ENCODE results near the gene STK39. TPM values are rescaled to one million over a fixed set of nuclear protein-coding genes. Genes with fewer than 3 reads are reported as not detected.

STK39 gene
- total and polyA plus RNA-seq, 2 of the 4 experiments (the other 2 are of a cell fraction) = 11.8 to 16.4 TPM

DNA sequence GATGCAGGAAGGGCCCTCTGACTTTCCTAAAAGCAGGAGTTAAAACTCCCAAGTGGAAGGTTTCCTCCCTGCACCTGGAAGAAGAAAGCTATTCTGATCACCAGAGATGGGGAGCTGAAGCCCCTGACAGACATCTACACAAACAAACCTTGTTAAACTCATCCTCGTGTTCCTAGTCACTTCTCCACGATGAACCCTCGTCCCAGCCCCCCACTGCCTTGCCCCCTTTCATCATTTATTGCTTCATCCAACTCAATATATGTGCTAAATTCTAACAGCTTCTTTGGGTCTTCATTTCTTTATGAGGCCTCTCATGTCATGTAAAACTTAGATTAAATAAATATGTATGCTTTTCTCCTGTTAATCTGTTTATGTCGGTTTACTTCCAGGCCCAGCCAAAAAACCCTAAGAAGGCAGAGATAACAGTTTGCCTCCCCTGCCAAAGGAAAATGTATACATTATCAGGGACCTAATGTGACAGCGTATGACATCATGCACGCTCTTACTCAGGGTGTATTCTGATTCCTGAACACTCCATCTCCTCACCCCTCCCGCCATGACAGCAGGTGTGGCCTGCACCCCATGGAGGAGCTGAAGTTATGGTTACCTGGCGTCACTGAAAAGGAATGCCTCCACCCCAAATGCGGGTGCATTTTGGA lies 287.2 kb downstream of the STK39 start:
- H3K56ac ChIP-seq (ENCODE audit: extremely low read depth, insufficient read depth, low read length) = no peak overlapping the region
- H3K36me3 ChIP-seq (ENCODE audit: control insufficient read depth, insufficient read depth, low read length) = peaks cover 9% of the 10 kb centered on the region
- no peak overlapping the region for H3K4me2 ChIP-seq (ENCODE audit: low read depth, low read length)
- no peak overlapping the region for H2AK9ac ChIP-seq (replicated peaks; ENCODE audit: low read depth, low read length, poor library complexity)
- H2BK5ac ChIP-seq (ENCODE audit: low read depth, low read length, poor library complexity, severe bottlenecking) = no peak overlapping the region
- no peak overlapping the region for H4K5ac ChIP-seq (ENCODE audit: low read depth, low read length)
- TF ChIP-seq, protein P1, sequence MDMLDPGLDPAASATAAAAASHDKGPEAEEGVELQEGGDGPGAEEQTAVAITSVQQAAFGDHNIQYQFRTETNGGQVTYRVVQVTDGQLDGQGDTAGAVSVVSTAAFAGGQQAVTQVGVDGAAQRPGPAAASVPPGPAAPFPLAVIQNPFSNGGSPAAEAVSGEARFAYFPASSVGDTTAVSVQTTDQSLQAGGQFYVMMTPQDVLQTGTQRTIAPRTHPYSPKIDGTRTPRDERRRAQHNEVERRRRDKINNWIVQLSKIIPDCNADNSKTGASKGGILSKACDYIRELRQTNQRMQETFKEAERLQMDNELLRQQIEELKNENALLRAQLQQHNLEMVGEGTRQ (IDR thresholded peaks at IDR 0.05; ENCODE audit: low read depth, low read length) = no peak
- TF ChIP-seq CEBPB (IDR thresholded peaks at IDR 0.05; ENCODE audit: low read depth, low read length) (no peak), SMC3 (IDR thresholded peaks at IDR 0.05; ENCODE audit: low read depth, low read length) (no peak)
- peaks cover 3% of the 10 kb centered on the region; the same call in 1 of the 2 replicates for H3K9me1 ChIP-seq (ENCODE audit: insufficient read depth, low read length)
- H3K14ac ChIP-seq (replicated peaks; ENCODE audit: low read depth, low read length) = no peak overlapping the region
- H3K4ac ChIP-seq (ENCODE audit: low read depth, low read length) = no peak overlapping the region
- H3K79me1 ChIP-seq (ENCODE audit: low read depth in 1 of 2, low read length in 2 of 2) = no peaks in the 10 kb centered on the region
- ChIA-PET CTCF (interaction anchor here (0.5 to 0.6 kb wide), 2 partner anchors 10 to 147 kb away, joined by 3 read pairs; no protein-coding TSS in a partner anchor), POLR2A (ENCODE audit: unreplicated experiment) (no interaction called here)
- H2AK5ac ChIP-seq (ENCODE audit: low read depth, low read length) = no peak overlapping the region
- intact Hi-C loops (cut with micrococcal nuclease) (loop anchor here (10.0 kb wide), 2 partner anchors 665 to 1425 kb away; partner anchors contain the start of gene B3GALT1), in situ Hi-C loops (cut with MboI; ENCODE audit: low sequenced_read_pairs) (loop anchor here (5.0 kb wide), 1 partner anchor 157 kb away; no protein-coding TSS in a partner anchor), dilution Hi-C loops (cut with HindIII; ENCODE audit: low sequenced_read_pairs, unreplicated experiment) (no loop called here)
- H2BK15ac ChIP-seq (ENCODE audit: low read depth, low read length) = no peak overlapping the region
- H4K91ac ChIP-seq (ENCODE audit: insufficient read depth, low read depth, low read length) = no peak overlapping the region
- BruUV-seq (replicated peaks) = no TSS peak
- H3K27me3 ChIP-seq (ENCODE audit: control insufficient read depth, insufficient read depth, low read length) = no peaks in the 10 kb centered on the region
- H2BK120ac ChIP-seq (ENCODE audit: low read depth, low read length) = no peak overlapping the region
- H3K4me1 ChIP-seq (ENCODE audit: control insufficient read depth, insufficient read depth, low read length) = peaks cover 2% of the 10 kb centered on the region; the same call in 1 of the 2 replicates
- DNase-seq = no peak
- H4K8ac ChIP-seq (ENCODE audit: low read depth in 2 of 2, low read length in 2 of 2) = no peak overlapping the region
- no peaks in the 10 kb centered on the region for H3K9me3 ChIP-seq (ENCODE audit: control insufficient read depth, insufficient read depth, low read length)
- no CpG with 5 or more reads among the region's 9 CpGs for WGBS, 2 experiments (ENCODE audit: extremely low coverage in 2 of 2, insufficient read length in 1 of 2)
- no peak overlapping the region for H3K23ac ChIP-seq (ENCODE audit: low read depth, low read length)
- no peak overlapping the region for H3K27ac ChIP-seq (ENCODE audit: insufficient read depth, low read length)
- no peak overlapping the region for H3K18ac ChIP-seq (ENCODE audit: low read depth, low read length)
- no peak overlapping the region for H3K4me3 ChIP-seq (ENCODE audit: insufficient read depth, low read depth, low read length)
- no peak overlapping the region for H3K9ac ChIP-seq (ENCODE audit: low read depth, low read length)
- H2BK20ac ChIP-seq (ENCODE audit: low read depth, low read length) = no peak overlapping the region
- no peak overlapping the region for H2AFZ ChIP-seq (replicated peaks; ENCODE audit: low read length, poor library complexity)
- no peak for ATAC-seq (ENCODE audit: low read depth)
- no peaks in the 10 kb centered on the region for H4K20me1 ChIP-seq (ENCODE audit: insufficient read depth, low read length)
